H1 (cell line): Measurements from ENCODE around the gene ZNF219. TPM values are rescaled to one million over a fixed set of nuclear protein-coding genes. Genes with fewer than 3 reads are reported as not detected.

Source experiments
- CTCF ChIA-PET: fragments of 300-600 bp; sonication (Branson Sonifier 250); formaldehyde crosslinking; loops from one replicate; lab custom pipeline; 2021; ENCODE audit not compliant: partially characterized antibody; lab: Charles Lee
- POLR2A ChIA-PET: fragments of 300-600 bp; sonication (Branson Sonifier 250); formaldehyde crosslinking; loops from one replicate; lab custom pipeline; 2021; ENCODE audit warnings: inconsistent platforms; ENCODE audit not compliant: partially characterized antibody; lab: Charles Lee
- DNase-seq, 2 experiments: peaks; one replicate each; pipeline versions ENCODE4 v3.0.0 to v3.0.0-alpha.2; 2010 to 2022; ENCODE audit warnings: low spot score in 2 of 2, low read depth in 1 of 2, mixed read lengths in 1 of 2
- FAIRE-seq: peaks from 2 replicates; lab custom pipeline; 2011; peaks lifted over from hg19 to GRCh38; lab: Jason Lieb, UNC
- H2AFZ ChIP-seq: 2 replicates; pipeline ENCODE4 v1.8.1; 2012; ENCODE audit warnings: low read length, inconsistent platforms
- H2AK5ac ChIP-seq: 2 replicates; pipeline ENCODE4 v1.6.1; 2013; ENCODE audit warnings: low read depth, low read length
- H2BK120ac ChIP-seq: replicated peaks from 2 replicates; pipeline ENCODE3; 2013; ENCODE audit warnings: low read depth, low read length, inconsistent platforms
- H2BK12ac ChIP-seq: 2 replicates; pipeline ENCODE4 v1.6.1; 2013; ENCODE audit warnings: low read depth, low read length
- H2BK15ac ChIP-seq: 2 replicates; pipeline ENCODE4 v1.6.1; 2013; ENCODE audit warnings: low read length
- H2BK20ac ChIP-seq: 2 replicates; pipeline ENCODE4 v1.6.1; 2013; ENCODE audit warnings: low read length
- H2BK5ac ChIP-seq: 2 replicates; pipeline ENCODE4 v1.6.1; 2013; ENCODE audit warnings: low read depth, low read length
- H3K14ac ChIP-seq: 2 replicates; pipeline ENCODE4 v1.6.1; 2013; ENCODE audit warnings: inconsistent platforms; ENCODE audit not compliant: insufficient read length
- H3K18ac ChIP-seq: 2 replicates; pipeline ENCODE4 v1.6.1; 2013; ENCODE audit warnings: low read length; ENCODE audit errors: extremely low read depth
- H3K23ac ChIP-seq: 2 replicates; pipeline ENCODE4 v1.6.1; 2013; ENCODE audit warnings: inconsistent platforms; ENCODE audit not compliant: insufficient read length
- H3K23me2 ChIP-seq: 2 replicates; pipeline ENCODE4 v1.6.1; 2013; ENCODE audit warnings: low read depth, low read length
- H3K27ac ChIP-seq: 2 replicates; pipeline ENCODE4 v1.6.1; 2011; ENCODE audit warnings: low read depth, low read length, inconsistent platforms
- H3K27me3 ChIP-seq, 4 experiments: replicated peaks in 1 of 4; 1 replicate in 1 of 4; 2 replicates in 3 of 4; pipeline versions ENCODE4 v1.6.1 to v1.8.1; 2011 to 2013; ENCODE audit warnings: low read length in 3 of 4, mild to moderate bottlenecking in 3 of 4, inconsistent platforms in 2 of 4, mixed read lengths in 2 of 4, moderate library complexity in 1 of 4; ENCODE audit not compliant: control insufficient read depth in 3 of 4, insufficient read depth in 3 of 4; ENCODE audit errors: extremely low read depth in 1 of 4
- H3K36me3 ChIP-seq, 4 experiments: 2 replicates each; pipeline versions ENCODE4 v1.6.1 to v1.8.1; 2011 to 2013; ENCODE audit warnings: mild to moderate bottlenecking in 4 of 4, low read length in 3 of 4, moderate library complexity in 2 of 4, control low read depth in 1 of 4, inconsistent platforms in 1 of 4; ENCODE audit not compliant: insufficient read depth in 4 of 4, control insufficient read depth in 2 of 4
- H3K4ac ChIP-seq: replicated peaks from 2 replicates; pipeline ENCODE3; 2013; ENCODE audit warnings: low read length, low read depth, mixed read lengths, inconsistent platforms; ENCODE audit not compliant: insufficient read length
- H3K4me1 ChIP-seq, 4 experiments: replicated peaks in 1 of 4; 1 replicate in 1 of 4; 2 replicates in 3 of 4; pipeline versions ENCODE4 v1.6.1 to v1.8.1; 2011 to 2013; ENCODE audit warnings: low read length in 3 of 4, inconsistent platforms in 2 of 4, mixed read lengths in 1 of 4; ENCODE audit not compliant: insufficient read depth in 4 of 4, control insufficient read depth in 3 of 4
- H3K4me2 ChIP-seq, 2 experiments: 2 replicates each; pipeline versions ENCODE4 v1.6.1 to v1.8.1; 2011 to 2013; ENCODE audit warnings: low read depth in 2 of 2, low read length in 2 of 2, control low read depth in 1 of 2, inconsistent platforms in 1 of 2, mild to moderate bottlenecking in 1 of 2; ENCODE audit not compliant: insufficient read depth in 1 of 2
- H3K4me3 ChIP-seq, 4 experiments: fragments of 200-600, 300-600 bp in 1 of 4; sonication (generic), shearing (Covaris generic), sonication (Bioruptor Twin) in 1 of 4; 2 replicates each; pipeline versions ENCODE4 v1.5.1 to v1.8.1; 2011 to 2016; ENCODE audit warnings: low read length in 4 of 4, low read depth in 3 of 4, control low read depth in 2 of 4, inconsistent platforms in 2 of 4, mild to moderate bottlenecking in 2 of 4, mixed read lengths in 1 of 4, moderate library complexity in 1 of 4; ENCODE audit not compliant: insufficient read depth in 2 of 4; ENCODE audit errors: extremely low read depth in 1 of 4
- H3K56ac ChIP-seq: replicated peaks from 2 replicates; pipeline ENCODE3; 2013; ENCODE audit warnings: low read depth, mild to moderate bottlenecking, mixed read lengths, low read length, inconsistent platforms; ENCODE audit not compliant: insufficient read length
- H3K79me1 ChIP-seq: 2 replicates; pipeline ENCODE4 v1.6.1; 2013; ENCODE audit warnings: low read depth, low read length, control low read depth
- H3K79me2 ChIP-seq, 2 experiments: 2 replicates each; pipeline versions ENCODE4 v1.6.1 to v1.8.1; 2012 to 2013; ENCODE audit warnings: low read length in 2 of 2, mild to moderate bottlenecking in 2 of 2, inconsistent platforms in 1 of 2; ENCODE audit not compliant: insufficient read depth in 2 of 2, control insufficient read depth in 1 of 2
- H3K9ac ChIP-seq, 4 experiments: replicated peaks in 1 of 4; 1 replicate in 1 of 4; 2 replicates in 3 of 4; pipeline versions ENCODE4 v1.6.1 to v1.8.1; 2011 to 2013; ENCODE audit warnings: low read depth in 3 of 4, low read length in 3 of 4, control low read depth in 2 of 4, mild to moderate bottlenecking in 2 of 4, moderate library complexity in 2 of 4, inconsistent platforms in 1 of 4; ENCODE audit errors: extremely low read depth in 1 of 4
- H3K9me3 ChIP-seq, 2 experiments: 2 replicates each; pipeline versions ENCODE4 v1.6.1 to v1.8.1; 2012 to 2013; ENCODE audit warnings: mild to moderate bottlenecking in 2 of 2, moderate library complexity in 2 of 2, control low read depth in 1 of 2, inconsistent platforms in 1 of 2, low read depth in 1 of 2, low read length in 1 of 2, mixed read lengths in 1 of 2; ENCODE audit not compliant: insufficient read depth in 2 of 2
- H4K20me1 ChIP-seq, 2 experiments: replicated peaks in 1 of 2; 2 replicates each; pipeline versions ENCODE3 to v1.8.1; 2011 to 2013; ENCODE audit warnings: inconsistent platforms in 2 of 2, low read length in 2 of 2, mild to moderate bottlenecking in 1 of 2; ENCODE audit not compliant: insufficient read depth in 2 of 2, control insufficient read depth in 1 of 2
- H4K5ac ChIP-seq: 2 replicates; pipeline ENCODE4 v1.6.1; 2013; ENCODE audit warnings: low read length, low read depth, mixed read lengths, inconsistent platforms; ENCODE audit not compliant: insufficient read length
- H4K8ac ChIP-seq: 2 replicates; pipeline ENCODE4 v1.8.0; 2013; ENCODE audit warnings: mild to moderate bottlenecking, moderate library complexity, low read length, inconsistent platforms; ENCODE audit not compliant: insufficient read depth; ENCODE audit errors: extremely low read depth
- H4K91ac ChIP-seq: replicated peaks from 2 replicates; pipeline ENCODE3; 2013; ENCODE audit warnings: low read length, mixed read lengths, inconsistent platforms; ENCODE audit not compliant: insufficient read length
- CTCF ChIP-seq, 3 experiments: IDR thresholded peaks; 1 replicate in 2 of 3; 2 replicates in 1 of 3; pipeline versions ENCODE4 v1.5.1 to v1.6.1; 2011; ENCODE audit warnings: low read length in 3 of 3, mild to moderate bottlenecking in 3 of 3, inconsistent platforms in 2 of 3, low read depth in 1 of 3, moderate library complexity in 1 of 3; ENCODE audit not compliant: insufficient read depth in 1 of 3; ENCODE audit errors: control extremely low read depth in 1 of 3
- EGR1 ChIP-seq: IDR thresholded peaks from 2 replicates; pipeline ENCODE4 v1.6.1; 2011; ENCODE audit warnings: low read depth, low read length, borderline replicate concordance
- HDAC2 ChIP-seq, 2 experiments: fragments of 300-600 bp in 1 of 2; sonication (generic) in 1 of 2; IDR thresholded peaks; 2 replicates each; pipeline ENCODE4 v1.6.1; 2011 to 2012; ENCODE audit warnings: low read depth in 2 of 2, low read length in 2 of 2, mild to moderate bottlenecking in 2 of 2, moderate library complexity in 2 of 2, borderline replicate concordance in 1 of 2, inconsistent platforms in 1 of 2
- POU5F1 ChIP-seq: IDR thresholded peaks from 2 replicates; pipeline ENCODE4 v1.6.1; 2011; ENCODE audit warnings: low read depth, mild to moderate bottlenecking, low read length, moderate library complexity
- SIRT6 ChIP-seq: IDR thresholded peaks from one replicate; pipeline ENCODE4 v1.7.1; 2012; ENCODE audit warnings: low read length, inconsistent platforms
- TEAD4 ChIP-seq: IDR thresholded peaks from 2 replicates; pipeline ENCODE4 v1.6.1; 2012; ENCODE audit warnings: low read depth, low read length, inconsistent platforms, mixed read lengths
- USF2 ChIP-seq: IDR thresholded peaks from 2 replicates; pipeline ENCODE4 v1.6.1; 2011; ENCODE audit warnings: low read length, improper control_type of control experiment
- WGBS, 2 experiments: shearing (Covaris generic) in 1 of 2; methylation state at CpG; one replicate each; pipeline versions ENCODE4 v1.1.6 to v1.1.7; 2013 to 2015; ENCODE audit warnings: low lambda C conversion rate in 2 of 2, mixed read lengths in 2 of 2, inconsistent platforms in 1 of 2, low coverage in 1 of 2, missing lambda C conversion rate in 1 of 2; ENCODE audit not compliant: insufficient replicate concordance in 2 of 2, insufficient coverage in 1 of 2, insufficient read length in 1 of 2; ENCODE audit errors: extremely low coverage in 1 of 2, missing lambda C conversion rate in 1 of 2; 5-methylcytosine and 5-hydroxymethylcytosine counted together
- polyA plus RNA-seq, 7 experiments: library from polyadenylated mRNA; depleted of rRNA in 3 of 7; stranded (reverse) in 5 of 7; unstranded in 2 of 7; fragments of >200 nt in 5 of 7; fragments of 200-250 nt in 2 of 7; gene quantifications; 1 replicate in 5 of 7; 2 replicates in 1 of 7; 4 replicates in 1 of 7; pipeline versions ENCODE4 v1.2.1 to v1.2.3, GENCODE V29; 2011 to 2013; ENCODE audit warnings: missing spikeins in 2 of 7, mixed read lengths in 2 of 7
- total RNA-seq: library from RNA; stranded (reverse); fragmentation: NEBNext Ultra II Directional; extraction: Animal tissue kit (Norgen Biotek cat#: 25700); gene quantifications from 2 replicates; pipeline ENCODE4 v1.2.1, GENCODE V29; 2021

ZNF219 gene
- total and polyA plus RNA-seq, 2 of the 8 experiments (the other 6 are each of a cell fraction or from before 2014, with no cell fraction given) = 113 to 160 TPM

GRCh38 chr14:21090194-21090939 lies 8.1 kb downstream of the ZNF219 start:
- no peaks in the 10 kb centered on the region for H3K27me3 ChIP-seq
- CTCF ChIA-PET = interaction anchor here (0.6 to 10.2 kb wide), 21 partner anchors 8 to 626 kb away, joined by 3 to 148 read pairs (median 5); partner anchors contain the start of genes ARHGEF40, RNASE8 and TMEM253
- peaks cover 8% of the 10 kb centered on the region; the same call in 1 of the 2 replicates for H3K79me1 ChIP-seq
- H3K23ac ChIP-seq = no peak overlapping the region
- WGBS, 2 experiments = 89% methylated on average over 27 of the region's 45 CpGs; no CpG with 5 or more reads in 1 of the 2 experiments
- peaks cover 0 to 10% of the 10 kb centered on the region in 2 experiments; a peak in 2 of 4 replicates for H3K79me2 ChIP-seq
- H4K20me1 ChIP-seq = peaks cover 13 to 19% of the 10 kb centered on the region in 2 experiments
- H3K23me2 ChIP-seq = peaks cover 5% of the 10 kb centered on the region; the same call in 1 of the 2 replicates
- H4K5ac ChIP-seq = no peak overlapping the region
- no peak overlapping the region for H3K56ac ChIP-seq
- DNase-seq = peak in 1 of 2 experiments; percentile 90
- no peak overlapping the region for H2BK15ac ChIP-seq
- peaks cover 14 to 21% (median 17%) of the 10 kb centered on the region in 4 experiments for H3K4me1 ChIP-seq
- no peak overlapping the region for H3K4ac ChIP-seq
- no peak overlapping the region for H2AFZ ChIP-seq
- FAIRE-seq = no peak
- H4K8ac ChIP-seq = no peak overlapping the region
- no peak overlapping the region for H3K9ac ChIP-seq
- no peak overlapping the region for H3K27ac ChIP-seq
- peaks cover 18 to 58% (median 51%) of the 10 kb centered on the region in 4 experiments for H3K36me3 ChIP-seq
- no peak overlapping the region for H2BK20ac ChIP-seq
- no peak overlapping the region for H3K18ac ChIP-seq
- H2BK5ac ChIP-seq = no peak overlapping the region
- no peaks in the 10 kb centered on the region for H3K9me3 ChIP-seq
- no peak overlapping the region for H3K14ac ChIP-seq
- no peak overlapping the region for H3K4me3 ChIP-seq
- POLR2A ChIA-PET = interaction anchor here (1.0 to 12.4 kb wide), 7 partner anchors 12 to 75 kb away, joined by 3 to 245 read pairs (median 4); partner anchors contain the start of genes ARHGEF40, NDRG2 and TMEM253
- no peak overlapping the region for H3K4me2 ChIP-seq
- H2AK5ac ChIP-seq = no peak overlapping the region
- no peak overlapping the region for H2BK12ac ChIP-seq
- H4K91ac ChIP-seq = no peak overlapping the region
- no peak overlapping the region for H2BK120ac ChIP-seq
- TF ChIP-seq EGR1 (no peak), TEAD4 (no peak), SIRT6 (no peak), POU5F1 (no peak), USF2 (no peak), CTCF (IDR thresholded peaks at IDR 0.05; ENCODE audit: control extremely low read depth in 1 of 3, insufficient read depth in 1 of 3, low read depth in 1 of 3, low read length in 3 of 3) (peak; percentile 67 to 74 (median 69)), HDAC2 (IDR thresholded peaks at IDR 0.05; ENCODE audit: borderline replicate concordance in 1 of 2, low read depth in 2 of 2, low read length in 2 of 2) (no peak)
